IPS-15b (cell line): ENCODE data around the gene BCL6.

Source experiments
- H3K27me3 ChIP-seq: one replicate; pipeline ENCODE4 v1.6.1; 2013; ENCODE audit warnings: low read length; ENCODE audit not compliant: control insufficient read depth, insufficient read depth
- H3K36me3 ChIP-seq: one replicate; pipeline ENCODE4 v1.6.1; 2013; ENCODE audit warnings: low read length; ENCODE audit not compliant: control insufficient read depth, insufficient read depth
- H3K4me1 ChIP-seq: one replicate; pipeline ENCODE4 v1.6.1; 2013; ENCODE audit warnings: mild to moderate bottlenecking, low read length; ENCODE audit not compliant: control insufficient read depth, insufficient read depth
- H3K4me3 ChIP-seq: one replicate; pipeline ENCODE4 v1.5.1; 2013; ENCODE audit warnings: low read depth, low read length
- H3K9ac ChIP-seq: one replicate; pipeline ENCODE4 v1.6.1; 2013; ENCODE audit warnings: low read depth, mild to moderate bottlenecking, low read length
- H3K9me3 ChIP-seq: one replicate; pipeline ENCODE4 v1.6.1; 2013; ENCODE audit warnings: mild to moderate bottlenecking, low read length; ENCODE audit not compliant: control insufficient read depth, insufficient read depth

The BCL6 gene

DNA sequence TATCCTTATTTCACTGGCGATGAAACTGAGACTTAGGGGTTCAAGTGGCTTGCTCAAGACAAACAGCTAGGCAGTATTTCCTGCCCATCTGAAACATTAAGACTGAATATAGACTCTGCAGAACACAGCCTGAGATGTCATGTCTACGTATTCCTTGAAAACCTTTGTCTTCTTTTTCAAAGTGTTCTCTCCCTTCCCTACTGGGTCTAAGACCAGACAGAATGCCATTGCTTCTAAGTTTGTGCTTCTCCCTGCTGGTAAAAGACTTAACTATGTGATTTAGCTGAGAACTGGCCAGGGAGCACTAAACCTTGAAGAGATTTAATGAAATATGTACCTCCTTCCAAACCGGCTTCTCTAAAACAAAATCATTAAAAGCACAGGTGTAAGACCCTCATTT, 9.9 kb downstream of the BCL6 start:
- peaks cover 15% of the 10 kb centered on the region for H3K27me3 ChIP-seq
- no peaks in the 10 kb centered on the region for H3K9me3 ChIP-seq
- peaks cover 10% of the 10 kb centered on the region for H3K4me1 ChIP-seq
- H3K4me3 ChIP-seq: no peak overlapping the region
- H3K36me3 ChIP-seq: peaks cover 15% of the 10 kb centered on the region
- no peak overlapping the region for H3K9ac ChIP-seq

DNA sequence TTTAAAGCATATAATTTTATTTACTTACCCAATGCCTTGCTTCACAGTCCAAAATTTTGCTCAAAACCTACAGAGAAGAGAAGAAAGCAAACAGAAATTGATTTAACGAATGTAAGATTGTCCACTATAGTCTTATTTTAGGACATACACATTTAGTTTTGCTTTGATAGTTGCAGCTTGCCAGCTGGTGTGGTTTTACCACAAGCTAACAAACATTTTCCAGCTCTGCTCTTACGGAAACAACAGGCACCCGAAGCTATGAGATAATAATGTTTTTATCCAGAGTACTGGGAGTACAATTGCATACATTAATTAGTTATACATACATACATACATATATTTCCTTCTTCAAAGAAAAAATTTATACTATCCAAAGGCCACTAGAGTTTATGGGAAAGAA, 10.4 kb downstream of the BCL6 start:
- peaks cover 18% of the 10 kb centered on the region for H3K36me3 ChIP-seq
- no peaks in the 10 kb centered on the region for H3K9me3 ChIP-seq
- no peak overlapping the region for H3K9ac ChIP-seq
- peaks cover 14% of the 10 kb centered on the region for H3K27me3 ChIP-seq
- H3K4me3 ChIP-seq: no peak overlapping the region
- H3K4me1 ChIP-seq: peaks cover 8% of the 10 kb centered on the region

DNA sequence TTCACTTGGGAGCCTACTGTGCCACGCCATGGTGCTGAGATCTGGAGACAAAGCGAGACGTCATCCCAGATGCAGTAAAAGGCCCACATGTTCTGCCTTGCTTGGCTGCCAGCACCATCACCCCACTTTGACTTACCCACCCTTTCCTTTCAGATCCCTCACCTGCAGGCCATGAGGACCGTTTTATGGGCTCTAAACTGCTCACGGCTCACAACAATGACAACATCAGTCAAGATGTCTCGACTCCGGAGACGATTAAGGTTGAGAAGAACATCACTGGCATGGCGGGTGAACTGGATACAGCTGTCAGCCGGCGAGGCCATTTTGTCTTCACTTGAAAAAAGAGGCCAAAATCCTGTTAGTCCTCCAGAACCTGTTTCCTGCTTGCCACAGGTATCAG, 11.9 kb downstream of the BCL6 start:
- peaks cover 14% of the 10 kb centered on the region for H3K27me3 ChIP-seq
- peaks cover 8% of the 10 kb centered on the region for H3K4me1 ChIP-seq
- no peak overlapping the region for H3K4me3 ChIP-seq
- H3K9me3 ChIP-seq: no peaks in the 10 kb centered on the region
- H3K9ac ChIP-seq: no peak overlapping the region
- H3K36me3 ChIP-seq: peaks cover 32% of the 10 kb centered on the region

DNA sequence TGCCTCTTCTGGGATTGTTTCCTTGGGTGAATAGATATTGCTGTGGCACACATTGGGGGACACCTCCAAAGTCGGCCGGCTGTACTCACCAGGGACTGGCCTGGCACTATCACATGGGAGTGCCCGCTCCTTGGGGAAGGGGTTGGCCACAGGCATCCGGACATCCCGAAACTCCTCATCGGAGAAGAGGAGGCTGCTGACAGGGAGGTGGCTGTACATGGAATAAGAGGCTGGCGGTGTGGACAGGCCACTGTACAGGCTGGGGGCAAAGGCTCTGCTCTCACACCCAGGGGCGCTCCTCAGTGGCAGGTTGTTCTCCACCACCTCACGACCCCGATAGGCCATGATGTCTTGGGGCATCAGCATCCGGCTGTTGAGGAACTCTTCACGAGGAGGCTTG, 15.7 kb downstream of the BCL6 start:
- Histone ChIP-seq H3K36me3 (peaks cover 53% of the 10 kb centered on the region), H3K9ac (no peak overlapping the region), H3K4me1 (no peaks in the 10 kb centered on the region), H3K4me3 (no peak overlapping the region), H3K27me3 (no peaks in the 10 kb centered on the region), H3K9me3 (no peaks in the 10 kb centered on the region)

DNA sequence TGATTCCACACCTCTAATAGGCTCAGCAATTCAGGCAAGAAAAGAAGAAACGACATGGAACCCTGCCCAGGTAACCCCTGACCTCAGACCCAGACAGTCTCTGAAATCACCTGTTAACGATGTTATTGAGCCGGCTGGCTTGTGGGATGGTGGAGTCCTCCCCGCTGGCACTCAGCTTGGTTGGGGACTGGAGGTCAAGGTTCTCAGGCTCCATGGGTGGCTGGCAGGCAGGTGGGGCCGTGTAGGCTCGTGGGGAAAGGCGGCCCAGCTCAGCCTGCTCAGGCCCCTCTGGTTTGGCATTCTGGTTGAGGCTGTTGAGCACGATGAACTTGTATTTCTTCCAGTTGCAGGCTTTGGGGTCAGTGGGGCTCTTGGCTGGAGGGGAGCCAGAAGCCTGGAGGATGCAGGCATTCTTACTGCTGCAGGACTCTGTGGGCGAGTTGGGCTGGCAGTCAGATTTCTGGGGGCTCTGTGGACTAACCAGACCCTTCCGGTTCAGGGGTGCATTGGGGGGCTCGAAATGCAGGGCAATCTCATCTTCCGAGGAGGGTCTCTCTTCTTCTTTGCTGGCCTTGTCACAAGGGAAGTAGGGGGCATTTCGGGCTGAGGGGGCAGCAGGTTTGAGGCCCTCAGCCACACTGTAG, 16.2 kb downstream of the BCL6 start:
- no peaks in the 10 kb centered on the region for H3K27me3 ChIP-seq
- H3K4me3 ChIP-seq: no peak overlapping the region
- peaks cover 53% of the 10 kb centered on the region for H3K36me3 ChIP-seq
- no peak overlapping the region for H3K9ac ChIP-seq
- H3K4me1 ChIP-seq: no peaks in the 10 kb centered on the region
- no peaks in the 10 kb centered on the region for H3K9me3 ChIP-seq

DNA sequence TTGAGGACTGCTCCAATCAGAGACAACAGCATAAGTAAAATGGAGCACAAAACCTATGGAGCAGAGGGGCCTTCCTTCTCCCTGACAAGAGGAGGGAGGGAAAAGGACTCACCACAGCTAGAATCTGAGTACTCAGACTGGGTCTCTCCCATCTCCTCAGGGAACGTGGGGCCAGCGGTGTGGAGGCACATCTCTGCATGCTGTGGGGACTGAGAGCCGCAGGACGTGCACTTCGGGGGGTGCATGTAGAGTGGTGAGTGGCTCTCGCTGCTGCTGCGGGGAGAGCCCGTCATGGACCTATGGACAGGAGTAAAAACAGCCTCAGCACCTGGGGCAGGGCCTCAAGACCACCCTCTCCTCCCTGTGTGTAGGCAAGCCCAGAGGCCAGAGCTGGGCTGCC, 17.0 kb downstream of the BCL6 start:
- H3K27me3 ChIP-seq: no peaks in the 10 kb centered on the region
- no peak overlapping the region for H3K9ac ChIP-seq
- H3K9me3 ChIP-seq: no peaks in the 10 kb centered on the region
- peaks cover 53% of the 10 kb centered on the region for H3K36me3 ChIP-seq
- H3K4me1 ChIP-seq: no peaks in the 10 kb centered on the region
- no peak overlapping the region for H3K4me3 ChIP-seq

DNA sequence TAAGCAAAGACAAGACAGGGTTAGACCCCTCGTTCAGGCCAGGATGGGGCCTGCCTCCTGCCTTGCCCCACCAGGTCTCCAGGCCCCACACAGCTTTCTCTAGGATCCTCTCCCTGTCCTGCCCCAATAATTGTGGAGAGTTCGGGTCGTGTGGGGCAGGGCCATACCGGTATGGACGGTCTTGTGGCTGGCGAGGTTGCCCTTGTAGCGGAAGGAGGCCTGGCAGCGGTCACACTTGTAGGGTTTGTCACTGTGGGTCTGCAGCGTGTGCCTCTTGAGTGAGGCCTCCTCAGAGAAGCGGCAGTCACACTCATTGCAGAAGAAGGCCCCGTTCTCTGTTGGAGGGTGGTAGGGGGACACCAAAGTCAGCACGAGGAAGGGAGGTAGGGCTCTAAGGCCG, 18.7 kb downstream of the BCL6 start:
- no peak overlapping the region for H3K4me3 ChIP-seq
- no peaks in the 10 kb centered on the region for H3K4me1 ChIP-seq
- H3K36me3 ChIP-seq: peaks cover 47% of the 10 kb centered on the region
- H3K9me3 ChIP-seq: no peaks in the 10 kb centered on the region
- H3K27me3 ChIP-seq: no peaks in the 10 kb centered on the region
- H3K9ac ChIP-seq: no peak overlapping the region

DNA sequence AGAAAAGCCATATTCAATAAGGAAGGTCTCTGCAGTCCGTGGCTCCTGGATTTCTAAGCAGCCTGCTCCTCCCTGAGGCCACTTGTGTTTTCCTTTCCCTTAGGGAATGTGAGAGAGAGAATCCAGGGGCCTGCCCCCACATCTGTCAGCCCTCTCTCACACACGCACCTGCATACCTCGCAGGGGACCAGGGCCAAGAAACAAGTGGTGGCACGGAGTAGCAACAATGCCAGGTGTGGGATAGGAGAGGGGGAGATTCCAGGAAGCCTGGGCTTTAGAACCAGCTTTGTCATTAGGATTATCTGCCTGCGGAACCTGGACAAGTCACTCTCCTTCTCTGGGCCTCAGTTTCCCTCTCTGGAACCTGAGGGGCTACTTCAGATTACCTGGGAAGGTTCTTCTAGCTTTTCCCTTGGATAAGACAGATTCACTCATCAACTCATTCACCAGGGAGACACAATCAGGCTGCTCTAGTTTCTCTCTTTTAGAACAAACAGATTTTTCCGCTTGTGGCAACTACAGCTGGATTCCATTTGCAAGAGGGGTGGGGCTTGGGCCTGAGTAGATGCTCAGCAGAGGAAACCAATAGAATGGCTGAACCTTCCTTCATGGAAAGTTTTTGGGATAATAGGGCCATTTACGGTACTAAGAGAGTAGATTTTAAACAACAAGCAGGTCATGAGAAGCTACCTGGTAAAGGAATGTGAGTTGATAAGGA, 19.5 kb downstream of the BCL6 start:
- Histone ChIP-seq H3K4me1 (no peaks in the 10 kb centered on the region), H3K4me3 (no peak overlapping the region), H3K9me3 (no peaks in the 10 kb centered on the region), H3K9ac (no peak overlapping the region), H3K27me3 (no peaks in the 10 kb centered on the region), H3K36me3 (peaks cover 43% of the 10 kb centered on the region)

DNA sequence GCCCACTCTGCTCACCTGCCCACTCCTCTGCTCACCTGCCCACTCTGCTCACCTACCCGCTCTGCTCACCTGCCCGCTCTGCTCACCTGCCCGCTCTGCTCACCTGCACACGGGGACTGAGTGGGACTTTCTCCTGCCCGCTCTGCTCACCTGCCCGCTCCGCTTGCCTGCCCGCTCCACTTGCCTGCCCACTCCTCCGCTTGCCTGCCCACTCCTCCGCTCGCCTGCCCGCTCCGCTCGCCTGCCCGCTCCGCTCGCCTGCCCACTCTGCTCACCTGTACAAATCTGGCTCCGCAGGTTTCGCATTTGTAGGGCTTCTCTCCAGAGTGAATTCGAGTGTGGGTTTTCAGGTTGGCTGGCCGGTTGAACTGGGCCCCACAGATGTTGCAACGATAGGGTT, 20.0 kb downstream of the BCL6 start:
- Histone ChIP-seq H3K4me1 (peaks cover 2% of the 10 kb centered on the region), H3K4me3 (no peak overlapping the region), H3K9ac (no peak overlapping the region), H3K36me3 (peaks cover 38% of the 10 kb centered on the region), H3K9me3 (no peaks in the 10 kb centered on the region), H3K27me3 (no peaks in the 10 kb centered on the region)

DNA sequence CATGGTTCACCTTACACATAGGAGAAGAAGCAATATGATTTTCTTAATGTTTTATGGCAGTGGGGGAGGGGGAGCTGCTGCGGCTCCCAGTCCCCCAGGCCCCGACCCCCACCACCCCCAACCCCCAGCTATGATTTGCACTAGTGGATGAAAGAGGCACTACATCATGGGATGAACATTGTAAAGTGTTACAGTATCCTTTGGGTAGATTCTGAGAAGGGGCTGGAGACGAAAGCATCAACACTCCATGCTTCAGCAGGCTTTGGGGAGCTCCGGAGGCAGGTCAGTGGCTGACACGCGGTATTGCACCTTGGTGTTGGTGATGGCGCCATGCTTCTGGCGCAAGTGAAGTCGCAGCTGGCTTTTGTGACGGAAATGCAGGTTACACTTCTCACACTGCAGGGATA, 23.1 kb downstream of the BCL6 start:
- no peaks in the 10 kb centered on the region for H3K9me3 ChIP-seq
- H3K4me1 ChIP-seq: peaks cover 10% of the 10 kb centered on the region
- H3K36me3 ChIP-seq: peaks cover 16% of the 10 kb centered on the region
- H3K9ac ChIP-seq: no peak overlapping the region
- H3K27me3 ChIP-seq: no peaks in the 10 kb centered on the region
- no peak overlapping the region for H3K4me3 ChIP-seq

DNA sequence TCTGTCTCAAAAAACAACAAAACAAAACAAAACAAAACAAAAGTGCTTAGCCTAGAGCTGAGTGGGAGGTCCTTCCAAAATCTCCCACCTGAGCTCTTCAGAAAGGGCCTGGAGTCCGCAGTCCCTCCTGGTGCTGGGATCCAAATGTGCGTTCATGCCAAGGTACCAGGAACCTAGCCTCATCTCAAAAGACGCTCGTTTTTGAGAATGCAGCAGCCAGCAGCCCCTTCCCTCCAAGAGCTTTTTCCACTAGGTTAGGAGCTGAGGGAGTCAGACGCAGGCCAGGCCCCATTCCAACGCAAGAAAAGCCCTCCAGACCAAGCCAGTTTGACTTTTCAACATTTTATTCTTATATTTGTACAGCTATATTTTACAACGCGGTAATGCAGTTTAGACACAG, 24.2 kb downstream of the BCL6 start:
- Histone ChIP-seq H3K4me1 (peaks cover 10% of the 10 kb centered on the region), H3K4me3 (no peak overlapping the region), H3K9me3 (no peaks in the 10 kb centered on the region), H3K36me3 (peaks cover 9% of the 10 kb centered on the region), H3K9ac (no peak overlapping the region), H3K27me3 (no peaks in the 10 kb centered on the region)

DNA sequence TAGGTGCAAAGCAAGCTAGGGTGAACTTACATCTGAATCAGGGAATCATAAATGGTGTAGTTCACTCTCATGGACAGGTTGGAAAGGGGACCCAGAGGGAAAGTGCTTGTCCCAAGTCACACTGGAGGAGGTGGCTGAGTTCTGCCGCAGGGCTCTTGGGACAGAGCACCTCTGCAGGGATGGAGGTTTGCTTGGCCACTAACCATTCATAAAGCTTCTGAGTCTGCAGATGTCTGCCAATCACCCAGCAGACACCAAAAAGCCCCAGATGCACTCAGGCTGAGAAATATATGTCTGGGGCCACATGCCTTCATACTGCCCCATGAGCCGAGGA, 25.0 kb downstream of the BCL6 start:
- Histone ChIP-seq H3K27me3 (no peaks in the 10 kb centered on the region), H3K9ac (no peak overlapping the region), H3K36me3 (peaks cover 6% of the 10 kb centered on the region), H3K4me3 (no peak overlapping the region), H3K9me3 (no peaks in the 10 kb centered on the region), H3K4me1 (peaks cover 10% of the 10 kb centered on the region)
